SK-N-MC (cell line): ENCODE results near the gene CDH1.

Source experiments
- EZH2 ChIP-seq: fragments of 200-600 bp; sonication (generic); IDR thresholded peaks from one replicate; pipeline ENCODE4 v1.6.1; 2017; ENCODE audit warnings: antibody characterized with exemption
- FOXP2 ChIP-seq: optimal IDR thresholded peaks from 2 replicates; pipeline ENCODE3; 2011; ENCODE audit warnings: mild to moderate bottlenecking, moderate library complexity; ENCODE audit not compliant: insufficient read depth; ENCODE audit errors: extremely low read length, control extremely low read depth
- POLR2AphosphoS5 ChIP-seq: IDR thresholded peaks from 2 replicates; pipeline ENCODE4 v1.6.1; 2012; ENCODE audit warnings: mild to moderate bottlenecking, low read depth, low read length, borderline replicate concordance

DNA sequence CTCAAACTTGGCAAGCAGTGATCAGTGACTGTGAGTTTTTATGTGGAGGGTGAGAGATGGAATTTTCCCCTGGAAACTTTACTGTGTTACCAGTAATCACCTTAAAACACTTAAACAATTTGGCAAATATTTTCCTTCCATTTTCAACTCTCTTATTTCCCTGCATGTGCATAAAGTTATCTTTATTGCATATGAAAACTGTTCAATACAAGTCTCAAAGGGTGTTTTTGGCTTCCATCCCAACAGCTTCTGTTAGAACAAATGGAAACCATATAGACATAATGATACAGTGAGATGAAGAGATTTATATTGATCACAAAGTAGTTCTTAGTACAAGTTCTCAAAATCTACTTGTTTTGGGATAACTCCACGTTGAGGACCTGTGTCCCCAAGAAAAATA lies 69.9 kb downstream of the CDH1 start:
- no peak for TF ChIP-seq EZH2
- TF ChIP-seq FOXP2, result no peak
- TF ChIP-seq POLR2AphosphoS5, result no peak
